ENCODE measurements around the gene XG.

XG gene

DNA sequence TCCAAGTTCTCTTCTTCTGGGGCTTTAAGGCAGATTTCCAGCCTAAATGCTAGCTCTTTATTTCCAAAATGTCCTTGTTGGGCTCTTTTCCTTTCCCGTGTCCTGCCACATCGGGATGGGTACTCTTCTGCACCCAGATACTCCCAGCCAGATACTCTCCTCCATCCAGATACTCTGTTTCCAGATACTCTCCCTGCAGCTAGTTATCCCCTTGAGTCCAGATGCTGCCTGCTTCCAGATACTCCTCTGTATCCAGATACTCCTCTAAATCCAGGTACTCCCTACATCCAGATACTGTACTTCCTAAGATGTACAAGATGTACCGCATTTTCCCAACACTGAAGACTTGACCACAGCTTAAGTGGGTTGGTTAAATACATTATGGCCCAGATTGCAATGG is 10.5 kb upstream of the XG start:
- TF ChIP-seq SIN3A (IDR thresholded peaks at IDR 0.05; ENCODE audit: borderline replicate concordance, insufficient read depth, low read length) (no peak), POLR2AphosphoS5 (IDR thresholded peaks at IDR 0.05; ENCODE audit: low read depth, low read length) (no peak), FOXP2 (optimal IDR thresholded peaks at IDR 0.05; ENCODE audit: borderline replicate concordance, extremely low read depth, extremely low read length, insufficient read depth) (no peak), TAF1 (IDR thresholded peaks at IDR 0.05; ENCODE audit: borderline replicate concordance, insufficient read depth, low read length) (no peak)
- TF ChIP-seq, protein P1, sequence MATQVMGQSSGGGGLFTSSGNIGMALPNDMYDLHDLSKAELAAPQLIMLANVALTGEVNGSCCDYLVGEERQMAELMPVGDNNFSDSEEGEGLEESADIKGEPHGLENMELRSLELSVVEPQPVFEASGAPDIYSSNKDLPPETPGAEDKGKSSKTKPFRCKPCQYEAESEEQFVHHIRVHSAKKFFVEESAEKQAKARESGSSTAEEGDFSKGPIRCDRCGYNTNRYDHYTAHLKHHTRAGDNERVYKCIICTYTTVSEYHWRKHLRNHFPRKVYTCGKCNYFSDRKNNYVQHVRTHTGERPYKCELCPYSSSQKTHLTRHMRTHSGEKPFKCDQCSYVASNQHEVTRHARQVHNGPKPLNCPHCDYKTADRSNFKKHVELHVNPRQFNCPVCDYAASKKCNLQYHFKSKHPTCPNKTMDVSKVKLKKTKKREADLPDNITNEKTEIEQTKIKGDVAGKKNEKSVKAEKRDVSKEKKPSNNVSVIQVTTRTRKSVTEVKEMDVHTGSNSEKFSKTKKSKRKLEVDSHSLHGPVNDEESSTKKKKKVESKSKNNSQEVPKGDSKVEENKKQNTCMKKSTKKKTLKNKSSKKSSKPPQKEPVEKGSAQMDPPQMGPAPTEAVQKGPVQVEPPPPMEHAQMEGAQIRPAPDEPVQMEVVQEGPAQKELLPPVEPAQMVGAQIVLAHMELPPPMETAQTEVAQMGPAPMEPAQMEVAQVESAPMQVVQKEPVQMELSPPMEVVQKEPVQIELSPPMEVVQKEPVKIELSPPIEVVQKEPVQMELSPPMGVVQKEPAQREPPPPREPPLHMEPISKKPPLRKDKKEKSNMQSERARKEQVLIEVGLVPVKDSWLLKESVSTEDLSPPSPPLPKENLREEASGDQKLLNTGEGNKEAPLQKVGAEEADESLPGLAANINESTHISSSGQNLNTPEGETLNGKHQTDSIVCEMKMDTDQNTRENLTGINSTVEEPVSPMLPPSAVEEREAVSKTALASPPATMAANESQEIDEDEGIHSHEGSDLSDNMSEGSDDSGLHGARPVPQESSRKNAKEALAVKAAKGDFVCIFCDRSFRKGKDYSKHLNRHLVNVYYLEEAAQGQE (IDR thresholded peaks at IDR 0.05; ENCODE audit: insufficient read depth in 1 of 2, low read depth in 2 of 2, low read length in 2 of 2) = no peak

DNA sequence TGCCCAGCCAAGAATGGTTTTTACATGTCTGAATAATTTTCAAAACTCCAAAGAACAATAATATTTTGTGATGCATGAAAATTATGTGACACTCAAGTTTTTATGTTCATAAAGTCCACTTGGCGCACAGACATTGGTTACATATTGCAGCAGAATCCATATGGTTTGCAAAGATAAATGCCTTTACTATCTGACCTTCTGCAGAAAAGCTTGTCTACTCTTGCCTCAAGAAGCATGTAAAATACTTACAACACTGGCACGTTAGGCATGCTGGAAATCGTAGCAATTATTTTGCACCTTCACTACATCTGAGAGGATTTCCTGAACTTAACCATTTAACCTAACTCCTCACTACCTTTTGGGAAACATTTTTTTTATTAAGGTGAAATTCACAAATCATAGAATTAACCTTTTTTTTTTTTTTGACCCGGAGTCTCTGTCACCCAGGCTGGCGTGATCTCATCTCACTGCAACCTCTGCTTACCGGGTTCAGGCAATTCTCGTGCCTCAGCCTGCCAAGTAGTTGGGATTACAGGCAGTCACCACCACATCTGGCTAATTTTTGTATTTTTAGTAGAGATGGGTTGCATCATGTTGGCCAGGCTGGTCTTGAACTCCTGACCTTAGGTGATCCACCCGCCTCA is 3.5 kb upstream of the XG start:
- no peak for TF ChIP-seq SIN3A (IDR thresholded peaks at IDR 0.05; ENCODE audit: borderline replicate concordance, insufficient read depth, low read length)
- TF ChIP-seq TAF1 (IDR thresholded peaks at IDR 0.05; ENCODE audit: borderline replicate concordance, insufficient read depth, low read length) = no peak
- TF ChIP-seq FOXP2 (optimal IDR thresholded peaks at IDR 0.05; ENCODE audit: borderline replicate concordance, extremely low read depth, extremely low read length, insufficient read depth) = no peak
- TF ChIP-seq, protein P1 (IDR thresholded peaks at IDR 0.05; ENCODE audit: insufficient read depth in 1 of 2, low read depth in 2 of 2, low read length in 2 of 2) = no peak
- TF ChIP-seq POLR2AphosphoS5 (IDR thresholded peaks at IDR 0.05; ENCODE audit: low read depth, low read length) = no peak

DNA sequence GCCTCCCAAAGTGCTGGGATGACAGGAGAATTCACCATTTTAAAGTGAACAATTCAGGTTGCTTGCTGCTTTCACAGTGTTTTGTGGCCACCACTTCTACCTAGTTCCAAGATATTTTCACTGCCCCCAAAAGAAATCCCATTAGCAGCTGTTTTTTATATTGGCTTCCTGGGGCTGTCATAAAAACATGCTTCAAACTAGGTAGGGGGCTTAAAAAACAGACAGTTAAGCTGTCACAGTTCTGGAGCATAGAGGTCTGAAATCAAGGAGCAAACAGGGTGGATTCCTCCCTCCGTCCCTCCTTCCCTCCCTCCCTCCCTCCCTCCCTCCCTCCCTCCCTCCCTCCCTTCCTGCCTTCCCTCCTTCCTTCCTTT is 3.0 kb upstream of the XG start:
- TF ChIP-seq SIN3A (IDR thresholded peaks at IDR 0.05; ENCODE audit: borderline replicate concordance, insufficient read depth, low read length) = no peak
- no peak for TF ChIP-seq TAF1 (IDR thresholded peaks at IDR 0.05; ENCODE audit: borderline replicate concordance, insufficient read depth, low read length)
- TF ChIP-seq FOXP2 (optimal IDR thresholded peaks at IDR 0.05; ENCODE audit: borderline replicate concordance, extremely low read depth, extremely low read length, insufficient read depth) = no peak
- TF ChIP-seq POLR2AphosphoS5 (IDR thresholded peaks at IDR 0.05; ENCODE audit: low read depth, low read length) = no peak
- TF ChIP-seq, protein P1 (IDR thresholded peaks at IDR 0.05; ENCODE audit: insufficient read depth in 1 of 2, low read depth in 2 of 2, low read length in 2 of 2) = no peak

DNA sequence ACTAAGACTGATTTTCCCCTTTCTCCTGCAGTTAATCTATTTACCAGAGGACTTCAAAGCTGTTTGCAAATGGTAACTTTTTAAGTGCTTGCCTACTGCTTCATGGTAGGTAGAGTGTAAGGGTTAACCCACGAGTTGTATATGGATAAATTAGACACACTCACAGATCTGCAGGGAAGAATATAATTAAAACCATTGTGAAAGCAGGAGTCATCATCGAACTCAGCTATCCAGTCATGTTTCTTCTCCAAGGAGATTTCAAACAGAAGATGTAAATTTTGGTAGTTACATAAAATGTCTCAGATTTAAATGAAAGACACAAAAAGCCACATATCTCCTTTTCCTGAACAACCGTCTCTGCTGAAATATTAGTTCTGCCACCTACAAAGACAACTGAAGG is 549 bp upstream of the XG start:
- TF ChIP-seq FOXP2 (optimal IDR thresholded peaks at IDR 0.05; ENCODE audit: borderline replicate concordance, extremely low read depth, extremely low read length, insufficient read depth) = no peak
- no peak for TF ChIP-seq POLR2AphosphoS5 (IDR thresholded peaks at IDR 0.05; ENCODE audit: low read depth, low read length)
- TF ChIP-seq SIN3A (IDR thresholded peaks at IDR 0.05; ENCODE audit: borderline replicate concordance, insufficient read depth, low read length) = no peak
- TF ChIP-seq TAF1 (IDR thresholded peaks at IDR 0.05; ENCODE audit: borderline replicate concordance, insufficient read depth, low read length) = no peak
- TF ChIP-seq, protein P1 (IDR thresholded peaks at IDR 0.05; ENCODE audit: insufficient read depth in 1 of 2, low read depth in 2 of 2, low read length in 2 of 2) = no peak
